ENCODE results near the gene BCL6B. TPM values are rescaled to one million over a fixed set of nuclear protein-coding genes. Genes with fewer than 3 reads are reported as not detected.
"Not testable (repeated sequence)": the region's sequence is repeated elsewhere in the genome, so short reads cannot be mapped to it uniquely, and the experiment has no call there.

The BCL6B gene
- total RNA-seq, 1 experiment from 2014 or later = 0.57 TPM

DNA sequence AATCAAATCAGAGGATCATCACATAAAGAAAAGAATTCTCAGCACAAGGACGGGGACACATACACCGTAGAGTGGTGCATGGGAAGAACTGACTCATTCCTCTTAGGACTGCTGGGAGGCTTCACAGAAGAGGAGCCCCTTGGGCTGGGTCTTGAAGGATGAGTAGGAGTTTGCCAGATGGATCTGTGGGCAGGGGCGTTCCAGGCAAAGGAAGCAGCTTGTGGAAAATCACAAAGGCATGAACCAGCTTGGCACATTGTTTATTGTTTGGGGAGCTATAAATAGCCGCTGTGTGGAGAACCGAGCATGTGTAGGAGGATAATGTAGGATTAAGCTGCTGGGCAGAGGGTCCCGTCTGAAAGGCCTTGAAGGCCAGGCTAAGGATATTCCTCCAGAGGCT lies 26.1 kb downstream of the BCL6B start:
- RAD21 ChIA-PET (ENCODE audit: low non-redundant PET in 1 of 2, low total read pairs in 2 of 2, uncharacterized antibody in 2 of 2, unreplicated experiment in 2 of 2) = no interaction called here

DNA sequence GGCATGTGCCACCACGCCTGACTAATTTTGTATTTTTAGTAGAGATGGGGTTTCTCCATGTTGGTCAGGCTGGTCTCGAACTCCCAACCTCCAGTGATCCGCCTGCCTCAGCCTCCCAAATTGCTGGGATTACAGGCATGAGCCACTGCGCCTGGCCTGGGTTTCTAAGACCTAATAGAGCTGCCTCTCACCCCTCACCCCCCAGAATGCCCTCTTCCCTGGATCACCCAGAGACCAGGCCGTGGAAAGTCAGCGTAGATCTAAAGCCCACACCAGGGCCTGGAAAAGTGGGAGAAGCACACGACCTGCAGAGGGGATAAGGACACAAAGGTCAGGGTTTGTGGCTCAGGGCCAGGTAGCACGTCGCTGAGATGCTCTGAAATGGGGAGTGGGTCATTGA lies 27.7 kb downstream of the BCL6B start:
- ATAC-seq; H4K20me1 ChIP-seq (ENCODE audit: insufficient read depth); H3K9me3 ChIP-seq (ENCODE audit: control insufficient read depth in 1 of 2, insufficient read depth in 1 of 2, low read depth in 1 of 2, low read length in 2 of 2); BruUV-seq (replicated peaks); H3K79me2 ChIP-seq (ENCODE audit: insufficient read depth, low read length); H3K27ac ChIP-seq (ENCODE audit: low read depth, low read length); intact Hi-C loops (cut with micrococcal nuclease); DNase-seq (ENCODE audit: low read depth, low spot score); H2AFZ ChIP-seq (ENCODE audit: low read depth, low read length, poor library complexity, severe bottlenecking); H3K27me3 ChIP-seq (ENCODE audit: insufficient read depth, low read length); RAD21 ChIA-PET (ENCODE audit: low non-redundant PET in 1 of 2, low total read pairs in 2 of 2, uncharacterized antibody in 2 of 2, unreplicated experiment in 2 of 2); H3K4me3 ChIP-seq (replicated peaks in 1 of 2; ENCODE audit: low read depth in 1 of 2, low read length in 2 of 2); H3K9ac ChIP-seq (ENCODE audit: low read length); H3K36me3 ChIP-seq (ENCODE audit: control insufficient read depth in 1 of 2, insufficient read depth in 2 of 2, low read length in 2 of 2); H3K9me2 ChIP-seq (ENCODE audit: insufficient read depth); H3K4me2 ChIP-seq (ENCODE audit: low read length): not testable (repeated sequence)
- ChIA-PET CTCF (interaction anchor here (2.2 to 5.5 kb wide), 4 partner anchors 86 to 129 kb away, joined by 8 to 62 read pairs (median 9); partner anchors contain the start of gene ASGR1), POLR2A (interaction anchor here (1.4 kb wide), 1 partner anchor 86 kb away, joined by 3 read pairs; no protein-coding TSS in a partner anchor)
- H3K4me1 ChIP-seq (ENCODE audit: control insufficient read depth in 1 of 2, insufficient read depth in 2 of 2, low read length in 2 of 2) = peaks cover 28 to 51% of the 10 kb centered on the region in 2 experiments

More for the DNA sequence above, 26.1 kb downstream of the BCL6B start:
- Histone ChIP-seq H3K27ac (ENCODE audit: low read depth, low read length) (no peak overlapping the region), H2AFZ (ENCODE audit: low read depth, low read length, poor library complexity, severe bottlenecking) (peak overlapping the region; percentile 59), H3K36me3 (ENCODE audit: control insufficient read depth in 1 of 2, insufficient read depth in 2 of 2, low read length in 2 of 2) (no peaks in the 10 kb centered on the region), H3K79me2 (ENCODE audit: insufficient read depth, low read length) (no peaks in the 10 kb centered on the region), H4K20me1 (ENCODE audit: insufficient read depth) (no peaks in the 10 kb centered on the region), H3K4me3 (replicated peaks in 1 of 2; ENCODE audit: low read depth in 1 of 2, low read length in 2 of 2) (no peak overlapping the region), H3K9me3 (ENCODE audit: control insufficient read depth in 1 of 2, insufficient read depth in 1 of 2, low read depth in 1 of 2, low read length in 2 of 2) (no peaks in the 10 kb centered on the region), H3K4me1 (ENCODE audit: control insufficient read depth in 1 of 2, insufficient read depth in 2 of 2, low read length in 2 of 2) (peaks cover 31 to 54% of the 10 kb centered on the region in 2 experiments), H3K9ac (ENCODE audit: low read length) (peak overlapping the region; percentile 20; the same call in 1 of the 2 replicates), H3K4me2 (ENCODE audit: low read length) (peak overlapping the region; percentile 62), H3K27me3 (ENCODE audit: insufficient read depth, low read length) (no peaks in the 10 kb centered on the region), H3K9me2 (ENCODE audit: insufficient read depth) (no peaks in the 10 kb centered on the region)
- DNase-seq (ENCODE audit: low read depth, low spot score) = no peak
- no peak for ATAC-seq
- intact Hi-C loops (cut with micrococcal nuclease) = loop anchor here (5.0 kb wide), 3 partner anchors 248 to 638 kb away; partner anchors contain the start of genes KCTD11, TP53 and WRAP53
- ChIA-PET POLR2A (interaction anchor here (1.0 kb wide), 1 partner anchor 13 kb away, joined by 3 read pairs; the partner anchor contains the start of gene SLC16A13), CTCF (interaction anchor here (0.9 to 5.4 kb wide), 6 partner anchors 85 to 129 kb away, joined by 3 to 53 read pairs (median 5); no protein-coding TSS in a partner anchor)
- no peak for TF ChIP-seq JUND (IDR thresholded peaks at IDR 0.05)
- no peak for TF ChIP-seq EZH2 (IDR thresholded peaks at IDR 0.05)
- TF ChIP-seq EGR1 (IDR thresholded peaks at IDR 0.05; ENCODE audit: low read depth) = no peak
- TF ChIP-seq, protein P1, sequence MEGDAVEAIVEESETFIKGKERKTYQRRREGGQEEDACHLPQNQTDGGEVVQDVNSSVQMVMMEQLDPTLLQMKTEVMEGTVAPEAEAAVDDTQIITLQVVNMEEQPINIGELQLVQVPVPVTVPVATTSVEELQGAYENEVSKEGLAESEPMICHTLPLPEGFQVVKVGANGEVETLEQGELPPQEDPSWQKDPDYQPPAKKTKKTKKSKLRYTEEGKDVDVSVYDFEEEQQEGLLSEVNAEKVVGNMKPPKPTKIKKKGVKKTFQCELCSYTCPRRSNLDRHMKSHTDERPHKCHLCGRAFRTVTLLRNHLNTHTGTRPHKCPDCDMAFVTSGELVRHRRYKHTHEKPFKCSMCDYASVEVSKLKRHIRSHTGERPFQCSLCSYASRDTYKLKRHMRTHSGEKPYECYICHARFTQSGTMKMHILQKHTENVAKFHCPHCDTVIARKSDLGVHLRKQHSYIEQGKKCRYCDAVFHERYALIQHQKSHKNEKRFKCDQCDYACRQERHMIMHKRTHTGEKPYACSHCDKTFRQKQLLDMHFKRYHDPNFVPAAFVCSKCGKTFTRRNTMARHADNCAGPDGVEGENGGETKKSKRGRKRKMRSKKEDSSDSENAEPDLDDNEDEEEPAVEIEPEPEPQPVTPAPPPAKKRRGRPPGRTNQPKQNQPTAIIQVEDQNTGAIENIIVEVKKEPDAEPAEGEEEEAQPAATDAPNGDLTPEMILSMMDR (IDR thresholded peaks at IDR 0.05 in 2 of 3, conservative IDR thresholded peaks at IDR 0.05 in 1 of 3; ENCODE audit: borderline replicate concordance in 1 of 3, insufficient read depth in 1 of 3, low read depth in 2 of 3, low read length in 2 of 3) = no peak
- no peak for TF ChIP-seq ZNF274 (IDR thresholded peaks at IDR 0.05; ENCODE audit: low read depth, low read length)
- TF ChIP-seq, protein P2, sequence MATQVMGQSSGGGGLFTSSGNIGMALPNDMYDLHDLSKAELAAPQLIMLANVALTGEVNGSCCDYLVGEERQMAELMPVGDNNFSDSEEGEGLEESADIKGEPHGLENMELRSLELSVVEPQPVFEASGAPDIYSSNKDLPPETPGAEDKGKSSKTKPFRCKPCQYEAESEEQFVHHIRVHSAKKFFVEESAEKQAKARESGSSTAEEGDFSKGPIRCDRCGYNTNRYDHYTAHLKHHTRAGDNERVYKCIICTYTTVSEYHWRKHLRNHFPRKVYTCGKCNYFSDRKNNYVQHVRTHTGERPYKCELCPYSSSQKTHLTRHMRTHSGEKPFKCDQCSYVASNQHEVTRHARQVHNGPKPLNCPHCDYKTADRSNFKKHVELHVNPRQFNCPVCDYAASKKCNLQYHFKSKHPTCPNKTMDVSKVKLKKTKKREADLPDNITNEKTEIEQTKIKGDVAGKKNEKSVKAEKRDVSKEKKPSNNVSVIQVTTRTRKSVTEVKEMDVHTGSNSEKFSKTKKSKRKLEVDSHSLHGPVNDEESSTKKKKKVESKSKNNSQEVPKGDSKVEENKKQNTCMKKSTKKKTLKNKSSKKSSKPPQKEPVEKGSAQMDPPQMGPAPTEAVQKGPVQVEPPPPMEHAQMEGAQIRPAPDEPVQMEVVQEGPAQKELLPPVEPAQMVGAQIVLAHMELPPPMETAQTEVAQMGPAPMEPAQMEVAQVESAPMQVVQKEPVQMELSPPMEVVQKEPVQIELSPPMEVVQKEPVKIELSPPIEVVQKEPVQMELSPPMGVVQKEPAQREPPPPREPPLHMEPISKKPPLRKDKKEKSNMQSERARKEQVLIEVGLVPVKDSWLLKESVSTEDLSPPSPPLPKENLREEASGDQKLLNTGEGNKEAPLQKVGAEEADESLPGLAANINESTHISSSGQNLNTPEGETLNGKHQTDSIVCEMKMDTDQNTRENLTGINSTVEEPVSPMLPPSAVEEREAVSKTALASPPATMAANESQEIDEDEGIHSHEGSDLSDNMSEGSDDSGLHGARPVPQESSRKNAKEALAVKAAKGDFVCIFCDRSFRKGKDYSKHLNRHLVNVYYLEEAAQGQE (IDR thresholded peaks at IDR 0.05; ENCODE audit: low read depth) = no peak
- TF ChIP-seq ELF1 (IDR thresholded peaks at IDR 0.05; ENCODE audit: borderline replicate concordance, low read depth) = no peak
- TF ChIP-seq RAD21 (IDR thresholded peaks at IDR 0.05; ENCODE audit: low read depth) = no peak
- TF ChIP-seq FOSL1 (IDR thresholded peaks at IDR 0.05; ENCODE audit: low read depth) = no peak
- no peak for TF ChIP-seq SIN3A (IDR thresholded peaks at IDR 0.05; ENCODE audit: low read depth)
- TF ChIP-seq CBX3 (IDR thresholded peaks at IDR 0.05; ENCODE audit: low read depth) = no peak
- TF ChIP-seq SRF (IDR thresholded peaks at IDR 0.05; ENCODE audit: low read depth) = no peak
- TF ChIP-seq POLR2A (IDR thresholded peaks at IDR 0.05; ENCODE audit: borderline replicate concordance, extremely low read depth, insufficient read depth, insufficient read length) = no peak
- no TSS peak for BruUV-seq (replicated peaks)
